Esophagus (tissue), 2 donors: ENCODE data around the gene C22orf15. TPM values are rescaled to one million over a fixed set of nuclear protein-coding genes. Genes with fewer than 3 reads are reported as not detected.

ENCODE experiments used
- H3K27ac ChIP-seq, 2 donors: one replicate each; pipeline ENCODE4 v1.5.1; 2013; ENCODE audit warnings: low read depth in 2 of 2, mild to moderate bottlenecking in 2 of 2, inconsistent platforms in 1 of 2, low read length in 1 of 2, moderate library complexity in 1 of 2
- H3K27me3 ChIP-seq, 2 donors: one replicate each; pipeline ENCODE4 v1.6.1; 2013; ENCODE audit warnings: low read length in 2 of 2, control low read depth in 1 of 2, mild to moderate bottlenecking in 1 of 2; ENCODE audit not compliant: insufficient read depth in 2 of 2, control insufficient read depth in 1 of 2
- H3K36me3 ChIP-seq, 2 donors: one replicate each; pipeline ENCODE4 v1.6.1; 2013; ENCODE audit warnings: low read length in 1 of 2; ENCODE audit not compliant: control insufficient read depth in 2 of 2, insufficient read depth in 2 of 2
- H3K4me1 ChIP-seq, 2 donors: one replicate each; pipeline ENCODE4 v1.6.1; 2013; ENCODE audit warnings: low read length in 1 of 2; ENCODE audit not compliant: control insufficient read depth in 2 of 2, insufficient read depth in 2 of 2
- H3K4me3 ChIP-seq, 2 donors: one replicate each; pipeline ENCODE4 v1.5.1; 2013; ENCODE audit warnings: low read length in 2 of 2, mild to moderate bottlenecking in 2 of 2, low read depth in 1 of 2, moderate library complexity in 1 of 2
- H3K9me3 ChIP-seq, 2 donors: one replicate each; pipeline ENCODE4 v1.6.1; 2013; ENCODE audit warnings: mild to moderate bottlenecking in 2 of 2, low read depth in 1 of 2, low read length in 1 of 2, moderate library complexity in 1 of 2; ENCODE audit not compliant: control insufficient read depth in 2 of 2, insufficient read depth in 1 of 2
- WGBS, 2 donors: extraction: QIAGEN DNeasy Blood & Tissue Kit; methylation state at CpG; one replicate each; pipeline ENCODE4 v1.1.7; 2013; 5-methylcytosine and 5-hydroxymethylcytosine counted together
- polyA plus RNA-seq, 2 donors: library from polyadenylated mRNA; stranded (reverse); fragments of 200-250 nt; gene quantifications; one replicate each; pipeline ENCODE4 v1.2.3, GENCODE V29; 2013
- donor health status: healthy with polysubstance abuse.
- donor health status: Bipolar disorder and iron deficiency.

The C22orf15 gene
- polyA plus RNA-seq, 2 donors, result 0.14 TPM; not detected in 1

- H3K4me3 ChIP-seq, result no peak overlapping the region
- WGBS, 2 donors, result 90 to 91% methylated on average over 16 of the region's 16 CpGs
- no peaks in the 10 kb centered on the region for H3K27me3 ChIP-seq
- H3K9me3 ChIP-seq, result no peaks in the 10 kb centered on the region
- H3K27ac ChIP-seq, result no peak overlapping the region
- H3K36me3 ChIP-seq, result no peaks in the 10 kb centered on the region
- peaks cover 4 to 10% of the 10 kb centered on the region in 2 donors for H3K4me1 ChIP-seq
Observed at GRCh38 chr22:23779083-23779482, 16.3 kb downstream of the C22orf15 start.

GRCh38 chr22:23779731-23780130 is 16.9 kb downstream of the C22orf15 start:
- H3K4me1 ChIP-seq, result peaks cover 4 to 10% of the 10 kb centered on the region in 2 donors
- H3K4me3 ChIP-seq, result no peak overlapping the region
- H3K9me3 ChIP-seq, result no peaks in the 10 kb centered on the region
- H3K27me3 ChIP-seq, result no peaks in the 10 kb centered on the region
- H3K36me3 ChIP-seq, result no peaks in the 10 kb centered on the region
- 91% methylated on average over 5 of the region's 5 CpGs for WGBS, 2 donors
- no peak overlapping the region for H3K27ac ChIP-seq

GRCh38 chr22:23780146-23780748 is 17.5 kb downstream of the C22orf15 start:
- 87 to 93% methylated on average over 20 of the region's 20 CpGs for WGBS, 2 donors
- Histone ChIP-seq H3K27ac (no peak overlapping the region), H3K27me3 (no peaks in the 10 kb centered on the region), H3K9me3 (no peaks in the 10 kb centered on the region), H3K4me3 (no peak overlapping the region), H3K36me3 (no peaks in the 10 kb centered on the region), H3K4me1 (peaks cover 4 to 10% of the 10 kb centered on the region in 2 donors)

- Histone ChIP-seq H3K27me3 (no peaks in the 10 kb centered on the region), H3K4me3 (no peak overlapping the region), H3K9me3 (no peaks in the 10 kb centered on the region), H3K36me3 (no peaks in the 10 kb centered on the region), H3K27ac (no peak overlapping the region), H3K4me1 (peaks cover 4 to 10% of the 10 kb centered on the region in 2 donors)
- WGBS, 2 donors, result 77 to 80% methylated on average over 15 of the region's 15 CpGs
Observed at GRCh38 chr22:23781065-23781464, 18.3 kb downstream of the C22orf15 start.

GRCh38 chr22:23781511-23782183 is 18.9 kb downstream of the C22orf15 start:
- Histone ChIP-seq H3K4me3 (no peak overlapping the region), H3K27ac (no peak overlapping the region), H3K4me1 (peaks cover 4 to 13% of the 10 kb centered on the region in 2 donors), H3K27me3 (no peaks in the 10 kb centered on the region), H3K9me3 (no peaks in the 10 kb centered on the region), H3K36me3 (no peaks in the 10 kb centered on the region)
- 52 to 58% methylated on average over 14 of the region's 14 CpGs for WGBS, 2 donors

- 90 to 92% methylated on average over 16 of the region's 16 CpGs for WGBS, 2 donors
- H3K27me3 ChIP-seq, result no peaks in the 10 kb centered on the region
- no peaks in the 10 kb centered on the region for H3K36me3 ChIP-seq
- no peak overlapping the region for H3K27ac ChIP-seq
- peaks cover 4 to 13% of the 10 kb centered on the region in 2 donors for H3K4me1 ChIP-seq
- H3K4me3 ChIP-seq, result no peak overlapping the region
- H3K9me3 ChIP-seq, result no peaks in the 10 kb centered on the region
Observed at GRCh38 chr22:23782252-23782651, 19.5 kb downstream of the C22orf15 start.

- Histone ChIP-seq H3K27me3 (no peaks in the 10 kb centered on the region), H3K27ac (no peak overlapping the region), H3K4me1 (peaks cover 4 to 13% of the 10 kb centered on the region in 2 donors), H3K36me3 (no peaks in the 10 kb centered on the region), H3K9me3 (no peaks in the 10 kb centered on the region), H3K4me3 (no peak overlapping the region)
- WGBS, 2 donors, result 95 to 100% methylated on average over 1 of the region's 1 CpG
Observed at GRCh38 chr22:23782703-23783102, 19.9 kb downstream of the C22orf15 start.

GRCh38 chr22:23783265-23784150 is 20.7 kb downstream of the C22orf15 start:
- Histone ChIP-seq H3K9me3 (no peaks in the 10 kb centered on the region), H3K27ac (no peak overlapping the region), H3K4me3 (no peak overlapping the region), H3K27me3 (no peaks in the 10 kb centered on the region), H3K36me3 (no peaks in the 10 kb centered on the region), H3K4me1 (peaks cover 4 to 15% of the 10 kb centered on the region in 2 donors)
- WGBS, 2 donors, result 79% methylated on average over 15 of the region's 15 CpGs

- H3K36me3 ChIP-seq, result peaks cover 0 to 1% of the 10 kb centered on the region in 2 donors
- no peaks in the 10 kb centered on the region for H3K9me3 ChIP-seq
- H3K4me1 ChIP-seq, result peaks cover 4 to 15% of the 10 kb centered on the region in 2 donors
- H3K27me3 ChIP-seq, result no peaks in the 10 kb centered on the region
- no peak overlapping the region for H3K4me3 ChIP-seq
- 64 to 75% methylated on average over 8 of the region's 8 CpGs for WGBS, 2 donors
- H3K27ac ChIP-seq, result no peak overlapping the region
Observed at GRCh38 chr22:23784215-23784732, 21.5 kb downstream of the C22orf15 start.
